K562 (cell line): Measurements from ENCODE around the gene SDR39U1. TPM values are rescaled to one million over a fixed set of nuclear protein-coding genes. Genes with fewer than 3 reads are reported as not detected.

Source experiments
- ATAC-seq: fragments of 200-7000 bp; cut with Tn5 transposase; 3 replicates; pipeline ENCODE4 v1.9.1; 2020; ENCODE audit warnings: moderate library complexity
- BruUV-seq: library from RNA; stranded (reverse); fragments of 400-500 nt; replicated peaks from 2 replicates; lab custom pipeline; 2021; lab: Mats Ljungman, UMichigan
- CTCF ChIA-PET: fragments of 300-600 bp; formaldehyde crosslinking; extraction: SDS; loops from one replicate; lab custom pipeline; 2021; ENCODE audit warnings: low intra/inter-chr PET ratio; lab: Yijun Ruan, JAX
- POLR2A ChIA-PET: fragments of 300-600, 350-650 bp; sonication (Branson Sonifier 250); formaldehyde crosslinking; extraction: SDS; loops from one replicate; lab custom pipeline; 2021; ENCODE audit warnings: antibody characterized with exemption, inconsistent platforms; lab: Yijun Ruan, JAX
- DNase-seq, 4 experiments: peaks; one replicate each; pipeline versions ENCODE4 v3.0.0 to v3.0.0-alpha.2; 2011 to 2018; ENCODE audit warnings: low spot score in 3 of 4, mixed read lengths in 3 of 4; ENCODE audit errors: extremely low read depth in 1 of 4
- FAIRE-seq: peaks from 2 replicates; lab custom pipeline; 2011; peaks lifted over from hg19 to GRCh38; lab: Jason Lieb, UNC
- H2AFZ ChIP-seq: 2 replicates; pipeline ENCODE4 v1.6.0; 2011; ENCODE audit warnings: low read depth, low read length, control low read depth, inconsistent platforms
- H3K27ac ChIP-seq: fragments of 200-600 bp; 3 replicates; pipeline ENCODE4 v1.8.0; 2011; ENCODE audit warnings: low read depth, mild to moderate bottlenecking, control low read depth, inconsistent platforms, low read length, moderate library complexity, mixed read lengths; ENCODE audit errors: extremely low read depth
- H3K27me3 ChIP-seq, 2 experiments: fragments of 300-600 bp in 1 of 2; 2 replicates in 1 of 2; 3 replicates in 1 of 2; pipeline versions ENCODE4 v1.6.0 to v1.8.0; 2011; ENCODE audit warnings: inconsistent platforms in 2 of 2, low read length in 2 of 2, mild to moderate bottlenecking in 1 of 2, mixed read lengths in 1 of 2, moderate library complexity in 1 of 2; ENCODE audit not compliant: control insufficient read depth in 2 of 2, insufficient read depth in 2 of 2
- H3K36me3 ChIP-seq: fragments of 300-600 bp; 3 replicates; pipeline ENCODE4 v1.8.0; 2011; ENCODE audit warnings: mild to moderate bottlenecking, low read length, inconsistent platforms; ENCODE audit not compliant: control insufficient read depth, insufficient read depth
- H3K4me1 ChIP-seq, 2 experiments: fragments of 200-600 bp in 1 of 2; replicated peaks in 1 of 2; 2 replicates in 1 of 2; 3 replicates in 1 of 2; pipeline versions ENCODE4 v1.5.1 to v1.8.0; 2011; ENCODE audit warnings: inconsistent platforms in 2 of 2, low read length in 2 of 2, mild to moderate bottlenecking in 1 of 2, mixed read lengths in 1 of 2, moderate library complexity in 1 of 2; ENCODE audit not compliant: control insufficient read depth in 2 of 2, insufficient read depth in 2 of 2
- H3K4me2 ChIP-seq: 2 replicates; pipeline ENCODE4 v1.6.1; 2011; ENCODE audit warnings: low read length, control low read depth, inconsistent platforms, mixed read lengths; ENCODE audit not compliant: insufficient read depth
- H3K4me3 ChIP-seq: fragments of 200-600 bp; sonication (generic), shearing (Covaris generic); 2 replicates; pipeline ENCODE4 v1.5.1; 2016; ENCODE audit warnings: control low read depth, inconsistent platforms
- H3K79me2 ChIP-seq: fragments of 200-600 bp; 3 replicates; pipeline ENCODE4 v1.8.0; 2011; ENCODE audit warnings: low read length, inconsistent platforms; ENCODE audit not compliant: control insufficient read depth, insufficient read depth
- H3K9ac ChIP-seq, 2 experiments: 2 replicates each; pipeline versions ENCODE4 v1.6.0 to v1.6.1; 2011; ENCODE audit warnings: low read depth in 2 of 2, low read length in 2 of 2, control low read depth in 1 of 2, inconsistent platforms in 1 of 2, mild to moderate bottlenecking in 1 of 2, mixed read lengths in 1 of 2; ENCODE audit not compliant: insufficient read depth in 1 of 2
- H3K9me1 ChIP-seq: one replicate; pipeline ENCODE4 v1.6.0; 2011; ENCODE audit warnings: inconsistent platforms, mild to moderate bottlenecking, low read length, moderate library complexity; ENCODE audit not compliant: control insufficient read depth, insufficient read depth
- H3K9me3 ChIP-seq: replicated peaks from 2 replicates; pipeline ENCODE4 v1.5.1; 2011; ENCODE audit warnings: low read depth, low read length, inconsistent platforms; ENCODE audit not compliant: control insufficient read depth, insufficient read depth
- H4K20me1 ChIP-seq: replicated peaks from 2 replicates; pipeline ENCODE4 v1.6.1; 2011; ENCODE audit warnings: low read length, inconsistent platforms, mixed read lengths; ENCODE audit not compliant: control insufficient read depth, insufficient read depth
- ELF1 ChIP-seq: fragments of 200-800 bp; sonication (Bioruptor generic); IDR thresholded peaks from 2 replicates; pipeline ENCODE4 v1.6.1; 2016; ENCODE audit warnings: missing genetic modification characterization, missing compliant biosample characterization
- GTF2B ChIP-seq: IDR thresholded peaks from 2 replicates; pipeline ENCODE4 v1.6.1; 2011; ENCODE audit not compliant: insufficient read length; ENCODE audit errors: extremely low read depth
- HDAC2 ChIP-seq: fragments of 450-650 bp; IDR thresholded peaks from 2 replicates; pipeline ENCODE4 v1.6.1; 2016; ENCODE audit warnings: mild to moderate bottlenecking
- KDM2B ChIP-seq: fragments of 250-450 bp; sonication (Bioruptor Pico); IDR thresholded peaks from 2 replicates; pipeline ENCODE4 v1.8.0; 2021; ENCODE audit warnings: mild to moderate bottlenecking, moderate library complexity
- MAX ChIP-seq: sonication (generic); formaldehyde crosslinking; IDR thresholded peaks from 2 replicates; pipeline ENCODE4 v1.9.0; 2022; ENCODE audit warnings: mild to moderate bottlenecking, missing genetic modification reagents
- MCM7 ChIP-seq, 2 experiments: fragments of 450-650 bp; IDR thresholded peaks; 2 replicates each; pipeline ENCODE4 v1.6.1; 2016 to 2018
- MEF2D ChIP-seq: conservative IDR thresholded peaks from 2 replicates; pipeline ENCODE4 v1.6.1; 2016; ENCODE audit warnings: low read depth, missing genetic modification characterization, missing compliant biosample characterization
- SNIP1 ChIP-seq: fragments of 450-650 bp; IDR thresholded peaks from 2 replicates; pipeline ENCODE4 v1.7.1; 2017; ENCODE audit warnings: low read depth, mild to moderate bottlenecking
- STAT5B ChIP-seq: fragments of 250-450 bp; sonication (Bioruptor Pico); IDR thresholded peaks from 2 replicates; pipeline ENCODE4 v1.8.0; 2021; ENCODE audit warnings: mild to moderate bottlenecking, inconsistent platforms
- ZNF174 ChIP-seq: fragments of 250-450 bp; sonication (Bioruptor Pico); IDR thresholded peaks from 2 replicates; pipeline ENCODE4 v1.4.0; 2020; ENCODE audit warnings: mild to moderate bottlenecking
- ZNF24 ChIP-seq: fragments of 450-650 bp; IDR thresholded peaks from 2 replicates; pipeline ENCODE4 v1.6.1; 2016
- ZNF589 ChIP-seq: fragments of 200-800 bp; sonication (Bioruptor generic); IDR thresholded peaks from 2 replicates; pipeline ENCODE4 v1.6.1; 2016; ENCODE audit warnings: low read depth, missing genetic modification characterization, missing compliant biosample characterization
- WGBS: fragments of 100-300 bp; shearing (Covaris generic); methylation state at CpG from one replicate; pipeline ENCODE4 v1.1.6; 2016; ENCODE audit warnings: low coverage, mixed read lengths; ENCODE audit not compliant: insufficient coverage; ENCODE audit errors: missing lambda C conversion rate; 5-methylcytosine and 5-hydroxymethylcytosine counted together
- in situ Hi-C: fragments of 300-500 bp; cut with MboI; formaldehyde crosslinking; loops from 4 replicates; pipeline ENCODE4 v1.15.0; 2018; ENCODE audit warnings: inconsistent platforms, mixed read lengths
- intact Hi-C: fragments of 100-400 bp; cut with micrococcal nuclease; formaldehyde crosslinking; loops from 2 replicates; pipeline ENCODE4 v1.14.2; 2022
- polyA plus RNA-seq, 8 experiments: library from polyadenylated mRNA; depleted of rRNA in 4 of 8; stranded (reverse) in 5 of 8; unstranded in 3 of 8; fragments of >200 nt; fragmentation: Nextera tagmentation in 2 of 8; fragmentation: Illumina TruSeq in 1 of 8; extraction: Ambion mirVana in 2 of 8; extraction: Trizol in 1 of 8; gene quantifications; 2 replicates each; pipeline versions ENCODE4 v1.2.1 to v1.2.3, GENCODE V29; 2011 to 2014; ENCODE audit warnings: inconsistent platforms in 1 of 8, missing spikeins in 1 of 8
- total RNA-seq, 7 experiments: library from RNA; depleted of rRNA in 6 of 7; stranded (reverse); fragments of >200 nt in 6 of 7; fragmentation: Illumina TruSeq in 2 of 7; extraction: Trizol in 2 of 7; gene quantifications; 2 replicates each; pipeline versions ENCODE4 v1.2.1 to v1.2.3, GENCODE V29; 2011 to 2021; ENCODE audit warnings: low replicate concordance in 1 of 7
- TF ChIP-seq, protein P1 (sequence below): fragments of 450-650 bp; IDR thresholded peaks from 2 replicates; pipeline ENCODE4 v1.6.1; 2016; ENCODE audit warnings: low read depth

Gene SDR39U1
- total and polyA plus RNA-seq, 9 of the 15 experiments (the other 6 are each of a cell fraction or from before 2014, with no cell fraction given): 10.4 to 56.1 (median 19.8) TPM

DNA sequence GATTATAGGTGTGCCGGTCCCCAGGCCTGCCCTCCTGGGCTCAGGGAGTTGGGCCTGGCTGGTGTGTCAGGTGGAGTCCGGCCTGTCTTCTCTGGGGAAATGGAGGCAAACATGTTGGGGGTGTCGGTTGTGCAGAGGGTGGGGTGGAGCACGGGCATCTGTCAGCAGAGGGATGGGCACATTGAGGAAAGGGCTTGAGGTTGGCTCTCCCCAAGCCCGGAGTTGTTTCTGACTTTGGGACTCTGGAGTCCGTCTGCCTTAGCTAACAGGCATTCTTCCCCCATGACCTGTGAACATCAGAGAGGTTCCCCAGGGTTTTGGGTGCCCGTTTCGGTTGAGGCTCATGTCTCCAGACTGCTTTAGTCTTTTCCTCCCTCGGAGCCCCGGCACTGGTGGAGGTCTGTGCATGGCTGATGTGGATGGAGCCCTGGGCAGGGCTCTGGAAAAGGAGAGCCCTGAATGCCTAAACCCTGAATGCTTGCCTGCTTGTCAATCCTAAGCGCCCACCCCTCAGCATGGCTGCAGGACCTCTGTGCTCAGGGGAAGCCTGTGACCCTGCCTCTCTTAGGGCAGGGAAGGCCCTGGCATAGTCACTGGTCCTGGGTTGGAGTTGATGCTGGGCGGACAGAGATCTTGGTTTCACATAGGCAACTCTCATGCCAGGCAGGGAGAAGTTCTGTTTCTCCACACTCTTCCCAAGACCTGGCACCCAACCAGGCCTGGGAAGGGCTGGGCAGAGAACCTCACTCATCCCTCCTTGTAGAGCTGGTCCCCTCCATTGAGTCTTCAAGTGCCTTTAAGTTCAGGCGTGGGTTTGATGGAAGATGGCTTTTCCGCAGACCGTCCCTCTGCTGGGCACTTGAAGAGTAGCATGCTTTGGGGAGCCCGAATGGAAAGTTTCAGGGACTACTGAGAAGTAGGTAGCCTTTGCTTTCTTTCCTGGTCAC lies 30.9 kb downstream of the SDR39U1 start:
- Histone ChIP-seq H3K9me3 (no peaks in the 10 kb centered on the region), H4K20me1 (no peaks in the 10 kb centered on the region), H3K9ac (no peak overlapping the region; a peak in 1 of 4 replicates), H3K36me3 (no peaks in the 10 kb centered on the region), H3K4me3 (no peak overlapping the region), H2AFZ (no peak overlapping the region), H3K27ac (no peak overlapping the region), H3K4me2 (no peak overlapping the region), H3K4me1 (peaks cover 4 to 30% of the 10 kb centered on the region in 2 experiments; a peak in 4 of 5 replicates), H3K79me2 (no peaks in the 10 kb centered on the region), H3K9me1 (no peaks in the 10 kb centered on the region), H3K27me3 (peaks cover 0 to 8% of the 10 kb centered on the region in 2 experiments; a peak in 1 of 5 replicates)
- WGBS: 1% methylated on average over 11 of the region's 16 CpGs
- in situ Hi-C loops (no loop called here), intact Hi-C loops (loop anchor here (1.0 kb wide), 1 partner anchor 79 kb away; no protein-coding TSS in a partner anchor)
- ATAC-seq (peak; percentile 83), FAIRE-seq (peak; percentile 94), DNase-seq (peak; percentile 52 to 68 (median 53))
- BruUV-seq: no TSS peak
- ChIA-PET CTCF (interaction anchor here (0.6 to 1.2 kb wide), 2 partner anchors 18 to 77 kb away, joined by 3 to 4 read pairs; partner anchors contain the start of genes ADCY4 and CBLN3), POLR2A (interaction anchor here (0.6 kb wide), 2 partner anchors 12 to 24 kb away, joined by 3 read pairs; no protein-coding TSS in a partner anchor)
- TF ChIP-seq STAT5B (CRISPR knock-in tag) (no peak), SNIP1 (no peak), GTF2B (no peak), ZNF589 (CRISPR knock-in tag) (no peak), MCM7 (IDR thresholded peaks at IDR 0.05) (no peak), ELF1 (tag) (no peak), ZNF174 (CRISPR knock-in tag) (no peak), MEF2D (tag) (no peak), ZNF24 (no peak), MAX (no peak), HDAC2 (no peak), KDM2B (CRISPR knock-in tag) (no peak)
- TF ChIP-seq, protein P1, sequence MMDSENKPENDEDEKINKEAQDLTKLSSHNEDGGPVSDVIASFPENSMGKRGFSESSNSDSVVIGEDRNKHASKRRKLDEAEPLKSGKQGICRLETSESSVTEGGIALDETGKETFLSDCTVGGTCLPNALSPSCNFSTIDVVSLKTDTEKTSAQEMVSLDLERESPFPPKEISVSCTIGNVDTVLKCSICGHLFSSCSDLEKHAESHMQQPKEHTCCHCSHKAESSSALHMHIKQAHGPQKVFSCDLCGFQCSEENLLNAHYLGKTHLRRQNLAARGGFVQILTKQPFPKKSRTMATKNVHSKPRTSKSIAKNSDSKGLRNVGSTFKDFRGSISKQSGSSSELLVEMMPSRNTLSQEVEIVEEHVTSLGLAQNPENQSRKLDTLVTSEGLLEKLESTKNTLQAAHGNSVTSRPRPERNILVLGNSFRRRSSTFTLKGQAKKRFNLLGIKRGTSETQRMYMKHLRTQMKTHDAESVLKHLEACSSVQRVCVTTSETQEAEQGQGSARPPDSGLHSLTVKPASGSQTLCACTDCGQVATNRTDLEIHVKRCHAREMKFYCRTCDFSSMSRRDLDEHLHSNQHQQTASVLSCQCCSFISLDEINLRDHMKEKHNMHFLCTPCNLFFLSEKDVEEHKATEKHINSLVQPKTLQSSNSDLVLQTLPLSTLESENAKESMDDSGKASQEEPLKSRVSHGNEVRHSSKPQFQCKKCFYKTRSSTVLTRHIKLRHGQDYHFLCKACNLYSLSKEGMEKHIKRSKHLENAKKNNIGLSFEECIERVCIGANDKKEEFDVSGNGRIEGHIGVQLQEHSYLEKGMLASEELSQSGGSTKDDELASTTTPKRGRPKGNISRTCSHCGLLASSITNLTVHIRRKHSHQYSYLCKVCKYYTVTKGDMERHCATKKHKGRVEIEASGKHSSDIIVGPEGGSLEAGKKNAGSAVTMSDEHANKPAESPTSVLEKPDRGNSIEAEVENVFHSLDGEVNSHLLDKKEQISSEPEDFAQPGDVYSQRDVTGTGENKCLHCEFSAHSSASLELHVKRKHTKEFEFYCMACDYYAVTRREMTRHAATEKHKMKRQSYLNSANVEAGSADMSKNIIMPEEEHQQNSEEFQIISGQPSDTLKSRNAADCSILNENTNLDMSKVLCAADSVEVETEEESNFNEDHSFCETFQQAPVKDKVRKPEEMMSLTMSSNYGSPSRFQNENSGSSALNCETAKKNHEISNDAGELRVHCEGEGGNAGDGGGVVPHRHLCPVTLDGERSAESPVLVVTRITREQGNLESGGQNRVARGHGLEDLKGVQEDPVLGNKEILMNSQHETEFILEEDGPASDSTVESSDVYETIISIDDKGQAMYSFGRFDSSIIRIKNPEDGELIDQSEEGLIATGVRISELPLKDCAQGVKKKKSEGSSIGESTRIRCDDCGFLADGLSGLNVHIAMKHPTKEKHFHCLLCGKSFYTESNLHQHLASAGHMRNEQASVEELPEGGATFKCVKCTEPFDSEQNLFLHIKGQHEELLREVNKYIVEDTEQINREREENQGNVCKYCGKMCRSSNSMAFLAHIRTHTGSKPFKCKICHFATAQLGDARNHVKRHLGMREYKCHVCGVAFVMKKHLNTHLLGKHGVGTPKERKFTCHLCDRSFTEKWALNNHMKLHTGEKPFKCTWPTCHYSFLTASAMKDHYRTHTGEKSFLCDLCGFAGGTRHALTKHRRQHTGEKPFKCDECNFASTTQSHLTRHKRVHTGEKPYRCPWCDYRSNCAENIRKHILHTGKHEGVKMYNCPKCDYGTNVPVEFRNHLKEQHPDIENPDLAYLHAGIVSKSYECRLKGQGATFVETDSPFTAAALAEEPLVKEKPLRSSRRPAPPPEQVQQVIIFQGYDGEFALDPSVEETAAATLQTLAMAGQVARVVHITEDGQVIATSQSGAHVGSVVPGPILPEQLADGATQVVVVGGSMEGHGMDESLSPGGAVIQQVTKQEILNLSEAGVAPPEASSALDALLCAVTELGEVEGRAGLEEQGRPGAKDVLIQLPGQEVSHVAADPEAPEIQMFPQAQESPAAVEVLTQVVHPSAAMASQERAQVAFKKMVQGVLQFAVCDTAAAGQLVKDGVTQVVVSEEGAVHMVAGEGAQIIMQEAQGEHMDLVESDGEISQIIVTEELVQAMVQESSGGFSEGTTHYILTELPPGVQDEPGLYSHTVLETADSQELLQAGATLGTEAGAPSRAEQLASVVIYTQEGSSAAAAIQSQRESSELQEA: no peak
